Sigmoid colon (tissue), 7 donors: Measurements from ENCODE around the gene CYFIP2. TPM values are rescaled to one million over a fixed set of nuclear protein-coding genes. Genes with fewer than 3 reads are reported as not detected.

Source experiments
- DNase-seq: peaks from one replicate; pipeline ENCODE4 v3.0.0-alpha.2; 2019
- H3K27ac ChIP-seq, 4 donors: fragments of 200-600 bp; sonication (generic); one replicate each; pipeline ENCODE4 v1.5.1; 2016 to 2019; ENCODE audit warnings: mild to moderate bottlenecking in 1 of 4
- H3K27me3 ChIP-seq, 3 donors: fragments of 200-600 bp; sonication (generic); one replicate each; pipeline ENCODE4 v1.5.1; 2019; ENCODE audit warnings: mild to moderate bottlenecking in 1 of 3
- H3K36me3 ChIP-seq, 4 donors: fragments of 200-600 bp; sonication (generic); one replicate each; pipeline ENCODE4 v1.5.1; 2016 to 2019
- H3K4me1 ChIP-seq, 4 donors: fragments of 200-600 bp; sonication (generic); one replicate each; pipeline ENCODE4 v1.5.1; 2017 to 2019
- H3K4me3 ChIP-seq, 4 donors: fragments of 200-600 bp; sonication (generic); one replicate each; pipeline ENCODE4 v1.5.1; 2017 to 2019; ENCODE audit warnings: mild to moderate bottlenecking in 2 of 4, moderate library complexity in 1 of 4
- H3K9me3 ChIP-seq, 4 donors: fragments of 200-600 bp in 3 of 4; sonication (generic) in 3 of 4; one replicate each; pipeline versions ENCODE4 v1.5.1 to v1.6.1; 2013 to 2019
- CTCF ChIP-seq, 4 experiments: fragments of 450-650 bp in 3 of 4; fragments of 200-600 bp in 1 of 4; IDR thresholded peaks; one replicate each; pipeline ENCODE4 v1.5.1; 2016 to 2019; ENCODE audit warnings: antibody characterized with exemption in 4 of 4, mild to moderate bottlenecking in 3 of 4, moderate library complexity in 2 of 4
- EP300 ChIP-seq, 4 donors: sonication (generic); formaldehyde crosslinking; IDR thresholded peaks; one replicate each; pipeline ENCODE4 v1.6.1; 2017; ENCODE audit warnings: antibody characterized with exemption in 4 of 4
- POLR2A ChIP-seq, 2 donors: fragments of 450-650 bp; IDR thresholded peaks; one replicate each; pipeline ENCODE4 v1.6.1; 2016; ENCODE audit warnings: antibody characterized with exemption in 2 of 2, mild to moderate bottlenecking in 2 of 2, moderate library complexity in 2 of 2
- POLR2AphosphoS5 ChIP-seq, 4 donors: sonication (generic); formaldehyde crosslinking; IDR thresholded peaks; one replicate each; pipeline ENCODE4 v1.6.1; 2017; ENCODE audit warnings: antibody characterized with exemption in 4 of 4
- WGBS, 2 donors: extraction: QIAGEN DNeasy Blood & Tissue Kit; methylation state at CpG; one replicate each; pipeline ENCODE4 v1.1.7; 2013; 5-methylcytosine and 5-hydroxymethylcytosine counted together
- intact Hi-C: fragments of 100-400 bp; cut with DNase I; formaldehyde crosslinking; loops from one replicate; pipeline ENCODE4 v1.15.1; 2023
- polyA plus RNA-seq, 3 donors: library from polyadenylated mRNA; stranded (reverse); fragments of 200-250 nt; gene quantifications; one replicate each; pipeline ENCODE4 v1.2.3, GENCODE V29; 2013
- total RNA-seq, 4 donors: library from RNA; depleted of rRNA; stranded (reverse); fragments of >200 nt; gene quantifications; one replicate each; pipeline ENCODE4 v1.1.0, GENCODE V29; 2016
- donor health status: healthy with polysubstance abuse.
- donor health status: Bipolar disorder and iron deficiency.
- donor health status: healthy.

The CYFIP2 gene
- total and polyA plus RNA-seq, 7 donors, result 4.8 to 38.1 (median 27.5) TPM

- Histone ChIP-seq H3K4me3 (no peak overlapping the region), H3K27ac (no peak overlapping the region), H3K36me3 (no peaks in the 10 kb centered on the region), H3K27me3 (no peaks in the 10 kb centered on the region), H3K9me3 (no peaks in the 10 kb centered on the region), H3K4me1 (peaks cover 0 to 33% (median 8%) of the 10 kb centered on the region in 4 donors)
- intact Hi-C loops, result no loop called here
- TF ChIP-seq CTCF (IDR thresholded peaks at IDR 0.05) (no peak), EP300 (IDR thresholded peaks at IDR 0.05) (no peak), POLR2AphosphoS5 (IDR thresholded peaks at IDR 0.05) (no peak), POLR2A (IDR thresholded peaks at IDR 0.05) (no peak)
- no peak for DNase-seq
- 46 to 69% methylated on average over 4 of the region's 4 CpGs for WGBS, 2 donors
Observed at GRCh38 chr5:157444224-157444623, 178.3 kb downstream of the CYFIP2 start.

Other genes with a start within 250 kb of the CYFIP2 start
- gene HAVCR1, start 207.0 kb upstream of the CYFIP2 start, total RNA-seq, result not detected
- 1 to 10 TPM in 1 of 3 donors, not detected in 2; 1.5 TPM for gene HAVCR1, start 207.0 kb upstream of the CYFIP2 start, polyA plus RNA-seq
- 10 to 100 TPM in 1 of 4 donors, 1 to 10 TPM in 3; 3.9 to 21.7 (median 5.4) TPM for gene HAVCR2, start 157.1 kb upstream of the CYFIP2 start, total RNA-seq
- 1 to 10 TPM; 3.6 to 9.2 (median 6.4) TPM for gene HAVCR2, start 157.1 kb upstream of the CYFIP2 start, polyA plus RNA-seq
- gene MED7, start 123.3 kb upstream of the CYFIP2 start, total RNA-seq, result 10 to 100 TPM in 3 of 4 donors, 1 to 10 TPM in 1; 9.7 to 15.1 (median 10.6) TPM
- 10 to 100 TPM; 14.9 to 19.2 (median 17.4) TPM for gene MED7, start 123.3 kb upstream of the CYFIP2 start, polyA plus RNA-seq
- not detected for gene GARIN3, start 99.9 kb upstream of the CYFIP2 start, total RNA-seq
- gene GARIN3, start 99.9 kb upstream of the CYFIP2 start, polyA plus RNA-seq, result not detected
- 1 to 10 TPM; 1.1 to 6.6 (median 1.7) TPM for gene ITK, start 85.3 kb upstream of the CYFIP2 start, total RNA-seq
- 10 to 100 TPM in 1 of 3 donors, under 1 TPM in 2; 0.60 to 15.1 (median 0.92) TPM for gene ITK, start 85.3 kb upstream of the CYFIP2 start, polyA plus RNA-seq
- gene NIPAL4, start 194.1 kb downstream of the CYFIP2 start, total RNA-seq, result 1 to 10 TPM; 2.8 to 5.1 (median 4.9) TPM
- 1 to 10 TPM in 1 of 3 donors, not detected in 2; 1.3 TPM for gene NIPAL4, start 194.1 kb downstream of the CYFIP2 start, polyA plus RNA-seq